HG02973 (cell line): Measurements from ENCODE around the gene SERPINA10.
"Not testable (repeated sequence)": the region's sequence is repeated elsewhere in the genome, so short reads cannot be mapped to it uniquely, and the experiment has no call there.

Experiments used
- ATAC-seq: cut with Tn5 transposase; IDR thresholded peaks from one replicate; pipeline ENCODE4 v1.9.1; 2021; ENCODE audit warnings: moderate library complexity; ENCODE audit not compliant: unreplicated experiment

Gene SERPINA10

GRCh38 chr14:94313991-94314655, 21.1 kb upstream of the SERPINA10 start:
- no peak for ATAC-seq

- no peak for ATAC-seq
These were observed 19.6 kb upstream of the SERPINA10 start for GRCh38 chr14:94312481-94313246.

- no peak for ATAC-seq
These were observed 17.2 kb upstream of the SERPINA10 start for GRCh38 chr14:94310248-94310647.

- no peak for ATAC-seq
These were observed 16.7 kb upstream of the SERPINA10 start for GRCh38 chr14:94309721-94310120.

GRCh38 chr14:94307410-94307992, 14.4 kb upstream of the SERPINA10 start:
- ATAC-seq, result no peak

- no peak for ATAC-seq
These were observed 13.2 kb upstream of the SERPINA10 start for GRCh38 chr14:94306047-94306978.

- no peak for ATAC-seq
These were observed 12.6 kb upstream of the SERPINA10 start for GRCh38 chr14:94305620-94306019.

- no peak for ATAC-seq
These were observed 11.2 kb upstream of the SERPINA10 start for GRCh38 chr14:94304243-94304642.

- ATAC-seq, result no peak
These were observed 10.0 kb upstream of the SERPINA10 start for GRCh38 chr14:94303111-94303510.

GRCh38 chr14:94298130-94298529, 5.1 kb upstream of the SERPINA10 start:
- no peak for ATAC-seq

GRCh38 chr14:94296181-94296545, 3.1 kb upstream of the SERPINA10 start:
- ATAC-seq, result not testable (repeated sequence)

- ATAC-seq, result no peak
These were observed 2.5 kb upstream of the SERPINA10 start for GRCh38 chr14:94295360-94296180.

GRCh38 chr14:94293578-94293924, 483 bp upstream of the SERPINA10 start:
- no peak for ATAC-seq

GRCh38 chr14:94292526-94292871, 569 bp downstream of the SERPINA10 start:
- ATAC-seq, result no peak

- no peak for ATAC-seq
These were observed 1.1 kb downstream of the SERPINA10 start for GRCh38 chr14:94291906-94292525.

GRCh38 chr14:94291159-94291905, 1.7 kb downstream of the SERPINA10 start:
- no peak for ATAC-seq

- no peak for ATAC-seq
These were observed 2.9 kb downstream of the SERPINA10 start for GRCh38 chr14:94290197-94290596.

GRCh38 chr14:94288610-94289465, 4.2 kb downstream of the SERPINA10 start:
- no peak for ATAC-seq
